GM21390 (cell line): ENCODE results near the gene RBM20.

Experiments
- ATAC-seq: cut with Tn5 transposase; IDR thresholded peaks from one replicate; pipeline ENCODE4 v1.9.1; 2021; ENCODE audit not compliant: unreplicated experiment

RBM20 gene

GRCh38 chr10:110781139-110781538, 137.0 kb downstream of the RBM20 start:
- no peak for ATAC-seq

GRCh38 chr10:110782616-110783015, 138.5 kb downstream of the RBM20 start:
- no peak for ATAC-seq

GRCh38 chr10:110783509-110784107, 139.5 kb downstream of the RBM20 start:
- ATAC-seq: no peak

- ATAC-seq: no peak
Observed at GRCh38 chr10:110784198-110784597, 140.1 kb downstream of the RBM20 start.

GRCh38 chr10:110786172-110786571, 142.0 kb downstream of the RBM20 start:
- no peak for ATAC-seq

GRCh38 chr10:110788620-110789385, 144.7 kb downstream of the RBM20 start:
- ATAC-seq: no peak

- no peak for ATAC-seq
Observed at GRCh38 chr10:110789604-110790433, 145.7 kb downstream of the RBM20 start.

GRCh38 chr10:110790913-110791506, 146.9 kb downstream of the RBM20 start:
- ATAC-seq: no peak

- ATAC-seq: no peak
Observed at GRCh38 chr10:110791541-110792073, 147.5 kb downstream of the RBM20 start.

- ATAC-seq: no peak
Observed at GRCh38 chr10:110792476-110793125, 148.5 kb downstream of the RBM20 start.

- no peak for ATAC-seq
Observed at GRCh38 chr10:110793128-110793812, 149.1 kb downstream of the RBM20 start.

GRCh38 chr10:110793886-110794285, 149.8 kb downstream of the RBM20 start:
- ATAC-seq: no peak

GRCh38 chr10:110794808-110795207, 150.7 kb downstream of the RBM20 start:
- ATAC-seq: no peak

- ATAC-seq: no peak
Observed at GRCh38 chr10:110797416-110797815, 153.3 kb downstream of the RBM20 start.

- no peak for ATAC-seq
Observed at GRCh38 chr10:110798340-110798739, 154.2 kb downstream of the RBM20 start.

GRCh38 chr10:110802090-110802489, 158.0 kb downstream of the RBM20 start:
- ATAC-seq: no peak

- peak; percentile 58 for ATAC-seq
Observed at GRCh38 chr10:110802551-110803238, 158.6 kb downstream of the RBM20 start.

GRCh38 chr10:110803239-110803749, 159.2 kb downstream of the RBM20 start:
- peak; percentile 39 for ATAC-seq

- ATAC-seq: peak; percentile 62
Observed at GRCh38 chr10:110803830-110804338, 159.7 kb downstream of the RBM20 start.
